OCI-LY1 (cell line): Measurements from ENCODE around the gene EID3.

Experiments
- CTCF ChIP-seq: fragments of 200-600 bp; sonication (generic), shearing (Covaris generic); IDR thresholded peaks from 2 replicates; pipeline ENCODE4 v1.5.1; 2017; ENCODE audit warnings: mild to moderate bottlenecking, antibody characterized with exemption, low read length, moderate library complexity, mixed read lengths
- EZH2 ChIP-seq: fragments of 200-600 bp; sonication (generic), shearing (Covaris generic); IDR thresholded peaks from 2 replicates; pipeline ENCODE4 v1.8.0; 2017; ENCODE audit warnings: borderline replicate concordance, mixed run types, mild to moderate bottlenecking, antibody characterized with exemption, low read length, moderate library complexity, mixed read lengths

GRCh38 chr12:104328790-104329189, 25.3 kb downstream of the EID3 start:
- TF ChIP-seq CTCF: no peak
- TF ChIP-seq EZH2: no peak
